ENCODE data around the gene SRD5A1. TPM values are rescaled to one million over a fixed set of nuclear protein-coding genes. Genes with fewer than 3 reads are reported as not detected.

SRD5A1 gene
- total RNA-seq, 1 experiment from 2014 or later, result 24.7 TPM

DNA sequence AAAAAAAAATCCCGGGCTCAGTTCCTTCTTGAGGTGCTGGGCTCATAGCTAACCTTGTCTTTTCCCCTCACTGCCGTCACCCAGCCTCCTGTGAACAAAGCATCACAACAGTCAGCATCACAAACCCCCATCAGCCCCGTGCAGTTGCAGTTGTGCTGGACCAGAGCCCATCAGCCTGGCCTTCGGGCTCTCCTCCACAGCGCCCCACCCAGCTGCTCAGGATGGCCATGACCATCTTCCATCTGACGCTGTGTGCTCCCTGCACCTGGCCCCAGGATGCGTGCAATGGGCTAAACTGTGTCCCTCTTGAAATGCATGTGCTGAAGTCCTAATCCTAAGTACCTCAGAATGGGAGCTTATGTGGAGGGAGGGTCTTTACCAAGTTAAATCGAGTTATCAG lies 48.5 kb upstream of the SRD5A1 start:
- no peaks in the 10 kb centered on the region for H3K36me3 ChIP-seq (ENCODE audit: control insufficient read depth in 1 of 2, insufficient read depth in 2 of 2, low read length in 2 of 2)
- H3K4me2 ChIP-seq (ENCODE audit: low read length), result no peak overlapping the region
- H3K9me2 ChIP-seq (ENCODE audit: insufficient read depth), result no peaks in the 10 kb centered on the region
- DNase-seq (ENCODE audit: low read depth, low spot score) (no peak), ATAC-seq (no peak)
- no peak overlapping the region for H3K27ac ChIP-seq (ENCODE audit: low read depth, low read length)
- POLR2A ChIA-PET, result no interaction called here
- no peak overlapping the region for H3K4me3 ChIP-seq (replicated peaks in 1 of 2; ENCODE audit: low read depth in 1 of 2, low read length in 2 of 2)
- no peaks in the 10 kb centered on the region for H3K79me2 ChIP-seq (ENCODE audit: insufficient read depth, low read length)
- CTCF ChIA-PET, result no interaction called here
- RAD21 ChIA-PET (ENCODE audit: low non-redundant PET in 1 of 2, low total read pairs in 2 of 2, uncharacterized antibody in 2 of 2, unreplicated experiment in 2 of 2), result no interaction called here
- H3K9me3 ChIP-seq (ENCODE audit: control insufficient read depth in 1 of 2, insufficient read depth in 1 of 2, low read depth in 1 of 2, low read length in 2 of 2), result no peaks in the 10 kb centered on the region
- no TSS peak for BruUV-seq (replicated peaks)
- intact Hi-C loops (cut with micrococcal nuclease), result no loop called here
- TF ChIP-seq YY1 (IDR thresholded peaks at IDR 0.05; ENCODE audit: extremely low read depth, insufficient replicate concordance, low read depth, low read length) (no peak), CEBPB (IDR thresholded peaks at IDR 0.05; ENCODE audit: low read depth) (no peak)
- TF ChIP-seq, protein P1, sequence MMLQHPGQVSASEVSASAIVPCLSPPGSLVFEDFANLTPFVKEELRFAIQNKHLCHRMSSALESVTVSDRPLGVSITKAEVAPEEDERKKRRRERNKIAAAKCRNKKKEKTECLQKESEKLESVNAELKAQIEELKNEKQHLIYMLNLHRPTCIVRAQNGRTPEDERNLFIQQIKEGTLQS (IDR thresholded peaks at IDR 0.05), result no peak
- H2AFZ ChIP-seq (ENCODE audit: low read depth, low read length, poor library complexity, severe bottlenecking), result no peak overlapping the region
- no peaks in the 10 kb centered on the region for H3K4me1 ChIP-seq (ENCODE audit: control insufficient read depth in 1 of 2, insufficient read depth in 2 of 2, low read length in 2 of 2)
- H3K9ac ChIP-seq (ENCODE audit: low read length), result no peak overlapping the region
- peaks cover 19% of the 10 kb centered on the region for H3K27me3 ChIP-seq (ENCODE audit: insufficient read depth, low read length)
- no peaks in the 10 kb centered on the region for H4K20me1 ChIP-seq (ENCODE audit: insufficient read depth)

DNA sequence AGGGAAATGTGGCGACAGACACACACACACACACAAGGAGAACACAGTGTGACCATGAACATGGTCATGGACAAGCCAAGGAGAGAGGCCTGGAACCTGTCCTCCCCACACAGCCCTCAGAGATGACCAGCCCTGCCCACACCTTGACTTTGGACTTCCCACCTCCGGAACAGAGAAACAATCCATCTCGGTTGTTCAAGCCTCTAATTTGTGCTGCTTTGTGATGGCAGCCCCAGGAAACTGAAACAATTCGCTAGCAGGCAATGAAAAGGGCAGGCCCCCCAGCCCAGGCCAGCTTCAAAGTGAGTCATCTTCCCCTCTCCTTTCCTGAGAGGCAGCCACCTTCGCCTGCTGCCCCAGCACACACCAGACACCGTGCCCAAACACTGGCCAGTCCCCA lies 48.1 kb upstream of the SRD5A1 start:
- H3K4me3 ChIP-seq (replicated peaks in 1 of 2; ENCODE audit: low read depth in 1 of 2, low read length in 2 of 2), result no peak overlapping the region
- intact Hi-C loops (cut with micrococcal nuclease), result no loop called here
- no peaks in the 10 kb centered on the region for H4K20me1 ChIP-seq (ENCODE audit: insufficient read depth)
- no peaks in the 10 kb centered on the region for H3K79me2 ChIP-seq (ENCODE audit: insufficient read depth, low read length)
- no peaks in the 10 kb centered on the region for H3K4me1 ChIP-seq (ENCODE audit: control insufficient read depth in 1 of 2, insufficient read depth in 2 of 2, low read length in 2 of 2)
- ChIA-PET RAD21 (ENCODE audit: low non-redundant PET in 1 of 2, low total read pairs in 2 of 2, uncharacterized antibody in 2 of 2, unreplicated experiment in 2 of 2) (no interaction called here), POLR2A (no interaction called here), CTCF (no interaction called here)
- H3K9me2 ChIP-seq (ENCODE audit: insufficient read depth), result no peaks in the 10 kb centered on the region
- H3K9me3 ChIP-seq (ENCODE audit: control insufficient read depth in 1 of 2, insufficient read depth in 1 of 2, low read depth in 1 of 2, low read length in 2 of 2), result no peaks in the 10 kb centered on the region
- DNase-seq (ENCODE audit: low read depth, low spot score) (no peak), ATAC-seq (no peak)
- H3K27ac ChIP-seq (ENCODE audit: low read depth, low read length), result no peak overlapping the region
- H3K9ac ChIP-seq (ENCODE audit: low read length), result no peak overlapping the region
- no peaks in the 10 kb centered on the region for H3K36me3 ChIP-seq (ENCODE audit: control insufficient read depth in 1 of 2, insufficient read depth in 2 of 2, low read length in 2 of 2)
- no TSS peak for BruUV-seq (replicated peaks)
- no peak overlapping the region for H3K4me2 ChIP-seq (ENCODE audit: low read length)
- TF ChIP-seq ELF1 (IDR thresholded peaks at IDR 0.05; ENCODE audit: borderline replicate concordance, low read depth) (no peak), RAD21 (IDR thresholded peaks at IDR 0.05; ENCODE audit: low read depth) (no peak), SIN3A (IDR thresholded peaks at IDR 0.05; ENCODE audit: low read depth) (no peak), JUND (IDR thresholded peaks at IDR 0.05) (no peak), CBX3 (IDR thresholded peaks at IDR 0.05; ENCODE audit: low read depth) (no peak), SRF (IDR thresholded peaks at IDR 0.05; ENCODE audit: low read depth) (no peak), EZH2 (IDR thresholded peaks at IDR 0.05) (no peak)
- TF ChIP-seq, protein P2, sequence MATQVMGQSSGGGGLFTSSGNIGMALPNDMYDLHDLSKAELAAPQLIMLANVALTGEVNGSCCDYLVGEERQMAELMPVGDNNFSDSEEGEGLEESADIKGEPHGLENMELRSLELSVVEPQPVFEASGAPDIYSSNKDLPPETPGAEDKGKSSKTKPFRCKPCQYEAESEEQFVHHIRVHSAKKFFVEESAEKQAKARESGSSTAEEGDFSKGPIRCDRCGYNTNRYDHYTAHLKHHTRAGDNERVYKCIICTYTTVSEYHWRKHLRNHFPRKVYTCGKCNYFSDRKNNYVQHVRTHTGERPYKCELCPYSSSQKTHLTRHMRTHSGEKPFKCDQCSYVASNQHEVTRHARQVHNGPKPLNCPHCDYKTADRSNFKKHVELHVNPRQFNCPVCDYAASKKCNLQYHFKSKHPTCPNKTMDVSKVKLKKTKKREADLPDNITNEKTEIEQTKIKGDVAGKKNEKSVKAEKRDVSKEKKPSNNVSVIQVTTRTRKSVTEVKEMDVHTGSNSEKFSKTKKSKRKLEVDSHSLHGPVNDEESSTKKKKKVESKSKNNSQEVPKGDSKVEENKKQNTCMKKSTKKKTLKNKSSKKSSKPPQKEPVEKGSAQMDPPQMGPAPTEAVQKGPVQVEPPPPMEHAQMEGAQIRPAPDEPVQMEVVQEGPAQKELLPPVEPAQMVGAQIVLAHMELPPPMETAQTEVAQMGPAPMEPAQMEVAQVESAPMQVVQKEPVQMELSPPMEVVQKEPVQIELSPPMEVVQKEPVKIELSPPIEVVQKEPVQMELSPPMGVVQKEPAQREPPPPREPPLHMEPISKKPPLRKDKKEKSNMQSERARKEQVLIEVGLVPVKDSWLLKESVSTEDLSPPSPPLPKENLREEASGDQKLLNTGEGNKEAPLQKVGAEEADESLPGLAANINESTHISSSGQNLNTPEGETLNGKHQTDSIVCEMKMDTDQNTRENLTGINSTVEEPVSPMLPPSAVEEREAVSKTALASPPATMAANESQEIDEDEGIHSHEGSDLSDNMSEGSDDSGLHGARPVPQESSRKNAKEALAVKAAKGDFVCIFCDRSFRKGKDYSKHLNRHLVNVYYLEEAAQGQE (IDR thresholded peaks at IDR 0.05; ENCODE audit: low read depth), result no peak
- TF ChIP-seq, protein P3, sequence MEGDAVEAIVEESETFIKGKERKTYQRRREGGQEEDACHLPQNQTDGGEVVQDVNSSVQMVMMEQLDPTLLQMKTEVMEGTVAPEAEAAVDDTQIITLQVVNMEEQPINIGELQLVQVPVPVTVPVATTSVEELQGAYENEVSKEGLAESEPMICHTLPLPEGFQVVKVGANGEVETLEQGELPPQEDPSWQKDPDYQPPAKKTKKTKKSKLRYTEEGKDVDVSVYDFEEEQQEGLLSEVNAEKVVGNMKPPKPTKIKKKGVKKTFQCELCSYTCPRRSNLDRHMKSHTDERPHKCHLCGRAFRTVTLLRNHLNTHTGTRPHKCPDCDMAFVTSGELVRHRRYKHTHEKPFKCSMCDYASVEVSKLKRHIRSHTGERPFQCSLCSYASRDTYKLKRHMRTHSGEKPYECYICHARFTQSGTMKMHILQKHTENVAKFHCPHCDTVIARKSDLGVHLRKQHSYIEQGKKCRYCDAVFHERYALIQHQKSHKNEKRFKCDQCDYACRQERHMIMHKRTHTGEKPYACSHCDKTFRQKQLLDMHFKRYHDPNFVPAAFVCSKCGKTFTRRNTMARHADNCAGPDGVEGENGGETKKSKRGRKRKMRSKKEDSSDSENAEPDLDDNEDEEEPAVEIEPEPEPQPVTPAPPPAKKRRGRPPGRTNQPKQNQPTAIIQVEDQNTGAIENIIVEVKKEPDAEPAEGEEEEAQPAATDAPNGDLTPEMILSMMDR (IDR thresholded peaks at IDR 0.05 in 2 of 3, conservative IDR thresholded peaks at IDR 0.05 in 1 of 3; ENCODE audit: borderline replicate concordance in 1 of 3, insufficient read depth in 1 of 3, low read depth in 2 of 3, low read length in 2 of 3), result no peak
- no peak overlapping the region for H2AFZ ChIP-seq (ENCODE audit: low read depth, low read length, poor library complexity, severe bottlenecking)
- peaks cover 16% of the 10 kb centered on the region for H3K27me3 ChIP-seq (ENCODE audit: insufficient read depth, low read length)

Data from HCT116 (cell line).